CD14-positive monocyte (primary cell): Measurements from ENCODE around the gene PPP1R1A. TPM values are rescaled to one million over a fixed set of nuclear protein-coding genes. Genes with fewer than 3 reads are reported as not detected.

Source experiments
- DNase-seq, 3 donors: peaks; one replicate each; pipeline ENCODE4 v3.0.0-alpha.2; 2011 to 2022
- H2AFZ ChIP-seq: 2 replicates; pipeline ENCODE4 v1.6.0; 2012; ENCODE audit warnings: mild to moderate bottlenecking, low read depth, low read length, inconsistent platforms; ENCODE audit not compliant: insufficient read depth, poor library complexity, severe bottlenecking
- H3K27ac ChIP-seq, 2 donors: 1 replicate in 1 of 2; 2 replicates in 1 of 2; pipeline ENCODE4 v1.5.1; 2012 to 2013; ENCODE audit warnings: low read length in 2 of 2, control low read depth in 1 of 2, inconsistent platforms in 1 of 2, low read depth in 1 of 2, mild to moderate bottlenecking in 1 of 2
- H3K27me3 ChIP-seq, 2 donors: one replicate each; pipeline versions ENCODE4 v1.6.0 to v1.6.1; 2011 to 2013; ENCODE audit warnings: low read length in 2 of 2; ENCODE audit not compliant: control insufficient read depth in 2 of 2, insufficient read depth in 2 of 2
- H3K36me3 ChIP-seq, 2 donors: replicated peaks in 1 of 2; 1 replicate in 1 of 2; 2 replicates in 1 of 2; pipeline versions ENCODE4 v1.5.1 to v1.6.1; 2012 to 2013; ENCODE audit warnings: low read length in 2 of 2, control low read depth in 1 of 2, inconsistent platforms in 1 of 2, mild to moderate bottlenecking in 1 of 2; ENCODE audit not compliant: insufficient read depth in 2 of 2, control insufficient read depth in 1 of 2
- H3K4me1 ChIP-seq, 2 donors: 1 replicate in 1 of 2; 2 replicates in 1 of 2; pipeline versions ENCODE4 v1.5.1 to v1.6.1; 2012 to 2013; ENCODE audit warnings: low read length in 2 of 2, control low read depth in 1 of 2, inconsistent platforms in 1 of 2, mild to moderate bottlenecking in 1 of 2, moderate library complexity in 1 of 2; ENCODE audit not compliant: insufficient read depth in 2 of 2, control insufficient read depth in 1 of 2
- H3K4me2 ChIP-seq: replicated peaks from 2 replicates; pipeline ENCODE3; 2012; ENCODE audit warnings: low read length, moderate library complexity, mild to moderate bottlenecking; ENCODE audit not compliant: poor library complexity, severe bottlenecking; ENCODE audit errors: extremely low read depth
- H3K4me3 ChIP-seq, 3 experiments: fragments of 200-600 bp in 1 of 3; sonication (generic) in 1 of 3; replicated peaks in 1 of 3; 1 replicate in 2 of 3; 2 replicates in 1 of 3; pipeline ENCODE4 v1.5.1; 2011 to 2013; ENCODE audit warnings: low read length in 3 of 3, mild to moderate bottlenecking in 3 of 3, control low read depth in 2 of 3, low read depth in 2 of 3, inconsistent platforms in 1 of 3, moderate library complexity in 1 of 3
- H3K79me2 ChIP-seq: 2 replicates; pipeline ENCODE4 v1.6.0; 2012; ENCODE audit warnings: mild to moderate bottlenecking, control low read depth, inconsistent platforms, low read length, moderate library complexity; ENCODE audit not compliant: insufficient read depth
- H3K9ac ChIP-seq: 2 replicates; pipeline ENCODE4 v1.6.0; 2017; ENCODE audit warnings: low read length, mild to moderate bottlenecking; ENCODE audit not compliant: insufficient read depth, poor library complexity, severe bottlenecking
- H3K9me3 ChIP-seq, 2 donors: replicated peaks in 1 of 2; 1 replicate in 1 of 2; 2 replicates in 1 of 2; pipeline versions ENCODE4 v1.5.1 to v1.6.1; 2012 to 2013; ENCODE audit warnings: low read length in 2 of 2, control low read depth in 1 of 2; ENCODE audit not compliant: control insufficient read depth in 1 of 2, insufficient read depth in 1 of 2
- H4K20me1 ChIP-seq: 2 replicates; pipeline ENCODE4 v1.6.0; 2012; ENCODE audit warnings: mild to moderate bottlenecking, low read length, control low read depth, moderate library complexity; ENCODE audit not compliant: insufficient read depth
- H3K27ac Mint-ChIP-seq, 7 donors: one replicate each; pipeline ENCODE4 v1.8.0; 2020; ENCODE audit warnings: mild to moderate bottlenecking in 7 of 7, mixed read lengths in 7 of 7, moderate library complexity in 6 of 7, inconsistent platforms in 2 of 7
- H3K27me3 Mint-ChIP-seq, 3 donors: one replicate each; pipeline ENCODE4 v1.8.0; 2021 to 2022; ENCODE audit warnings: low read depth in 3 of 3, mild to moderate bottlenecking in 3 of 3, mixed read lengths in 3 of 3, moderate library complexity in 3 of 3, inconsistent platforms in 1 of 3
- H3K36me3 Mint-ChIP-seq, 2 donors: one replicate each; pipeline ENCODE4 v1.8.0; 2020; ENCODE audit warnings: mixed read lengths in 2 of 2, inconsistent platforms in 1 of 2, mild to moderate bottlenecking in 1 of 2
- H3K4me1 Mint-ChIP-seq: one replicate; pipeline ENCODE4 v1.8.0; 2020; ENCODE audit warnings: mild to moderate bottlenecking, mixed read lengths
- H3K4me3 Mint-ChIP-seq, 2 donors: one replicate each; pipeline ENCODE4 v1.8.0; 2020; ENCODE audit warnings: mild to moderate bottlenecking in 2 of 2, mixed read lengths in 2 of 2, moderate library complexity in 1 of 2
- H3K9me3 Mint-ChIP-seq, 7 donors: one replicate each; pipeline ENCODE4 v1.8.0; 2020 to 2022; ENCODE audit warnings: mixed read lengths in 7 of 7, mild to moderate bottlenecking in 6 of 7, moderate library complexity in 6 of 7, inconsistent platforms in 2 of 7
- WGBS: methylation state at CpG from one replicate; pipeline ENCODE4 v1.1.5; 2013; ENCODE audit warnings: missing lambda C conversion rate; ENCODE audit not compliant: insufficient coverage; 5-methylcytosine and 5-hydroxymethylcytosine counted together
- intact Hi-C, 2 donors: fragments of 100-400 bp; cut with micrococcal nuclease; formaldehyde crosslinking; loops; one replicate each; pipeline versions ENCODE4 v1.15.0 to v1.15.1; 2023
- polyA plus RNA-seq, 3 donors: library from polyadenylated mRNA; depleted of rRNA in 1 of 3; unstranded in 2 of 3; stranded (reverse) in 1 of 3; fragments of 300-500 nt in 2 of 3; fragments of >200 nt in 1 of 3; fragmentation: Illumina TruSeq in 2 of 3; gene quantifications; 1 replicate in 2 of 3; 2 replicates in 1 of 3; pipeline ENCODE4 v1.2.3, GENCODE V29; 2012 to 2021
- TF ChIP-seq, protein P1 (sequence below): fragments of 200-600 bp; IDR thresholded peaks from one replicate; pipeline ENCODE4 v1.8.0; 2022; ENCODE audit warnings: antibody characterized with exemption, mild to moderate bottlenecking

The PPP1R1A gene
- polyA plus RNA-seq, 3 donors = not detected

DNA sequence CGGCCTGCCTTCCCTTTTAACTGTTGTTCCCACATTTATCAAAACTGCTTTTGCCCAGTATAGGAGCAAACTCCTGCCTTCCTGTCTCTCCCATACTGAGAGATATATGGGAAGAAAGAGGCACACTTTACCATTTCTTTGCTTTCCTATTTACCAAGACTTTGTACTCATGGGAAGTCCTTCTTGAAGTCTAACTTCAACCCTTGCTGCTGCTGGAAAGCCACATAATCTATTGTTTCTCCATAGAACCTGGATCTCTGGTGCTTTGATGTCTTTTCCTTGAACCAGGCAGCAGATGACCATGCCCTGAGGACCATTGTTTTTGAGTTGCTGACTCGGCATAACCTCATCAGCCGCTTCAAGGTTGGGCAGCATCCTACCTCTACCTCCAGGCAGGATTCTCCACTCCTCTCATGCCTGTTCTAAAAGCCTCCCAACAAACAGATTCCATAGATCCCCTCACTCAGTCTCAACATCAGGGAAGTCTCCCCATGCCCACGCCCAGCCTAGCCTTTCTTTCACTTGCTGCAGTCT, 18.4 kb downstream of the PPP1R1A start:
- Histone ChIP-seq H3K36me3 (peaks cover 16 to 64% of the 10 kb centered on the region in 2 donors), H3K27ac (no peak overlapping the region), H2AFZ (no peak overlapping the region), H3K79me2 (no peaks in the 10 kb centered on the region), H3K9me3 (no peaks in the 10 kb centered on the region), H3K4me2 (no peak overlapping the region), H4K20me1 (no peaks in the 10 kb centered on the region), H3K9ac (no peak overlapping the region), H3K27me3 (no peaks in the 10 kb centered on the region), H3K4me1 (no peaks in the 10 kb centered on the region), H3K4me3 (no peak overlapping the region)
- Mint-ChIP-seq H3K27ac (no peak overlapping the region), H3K4me3 (no peak overlapping the region), H3K27me3 (peaks cover 0 to 1% (median 0%) of the 10 kb centered on the region in 3 donors), H3K9me3 (peaks cover 0 to 2% (median 0%) of the 10 kb centered on the region in 7 donors), H3K36me3 (peaks cover 60 to 77% of the 10 kb centered on the region in 2 donors), H3K4me1 (no peaks in the 10 kb centered on the region)
- TF ChIP-seq, protein P1, sequence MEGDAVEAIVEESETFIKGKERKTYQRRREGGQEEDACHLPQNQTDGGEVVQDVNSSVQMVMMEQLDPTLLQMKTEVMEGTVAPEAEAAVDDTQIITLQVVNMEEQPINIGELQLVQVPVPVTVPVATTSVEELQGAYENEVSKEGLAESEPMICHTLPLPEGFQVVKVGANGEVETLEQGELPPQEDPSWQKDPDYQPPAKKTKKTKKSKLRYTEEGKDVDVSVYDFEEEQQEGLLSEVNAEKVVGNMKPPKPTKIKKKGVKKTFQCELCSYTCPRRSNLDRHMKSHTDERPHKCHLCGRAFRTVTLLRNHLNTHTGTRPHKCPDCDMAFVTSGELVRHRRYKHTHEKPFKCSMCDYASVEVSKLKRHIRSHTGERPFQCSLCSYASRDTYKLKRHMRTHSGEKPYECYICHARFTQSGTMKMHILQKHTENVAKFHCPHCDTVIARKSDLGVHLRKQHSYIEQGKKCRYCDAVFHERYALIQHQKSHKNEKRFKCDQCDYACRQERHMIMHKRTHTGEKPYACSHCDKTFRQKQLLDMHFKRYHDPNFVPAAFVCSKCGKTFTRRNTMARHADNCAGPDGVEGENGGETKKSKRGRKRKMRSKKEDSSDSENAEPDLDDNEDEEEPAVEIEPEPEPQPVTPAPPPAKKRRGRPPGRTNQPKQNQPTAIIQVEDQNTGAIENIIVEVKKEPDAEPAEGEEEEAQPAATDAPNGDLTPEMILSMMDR = no peak
- 100% methylated on average over 1 of the region's 4 CpGs for WGBS
- no peak for DNase-seq
- intact Hi-C loops = no loop called here

DNA sequence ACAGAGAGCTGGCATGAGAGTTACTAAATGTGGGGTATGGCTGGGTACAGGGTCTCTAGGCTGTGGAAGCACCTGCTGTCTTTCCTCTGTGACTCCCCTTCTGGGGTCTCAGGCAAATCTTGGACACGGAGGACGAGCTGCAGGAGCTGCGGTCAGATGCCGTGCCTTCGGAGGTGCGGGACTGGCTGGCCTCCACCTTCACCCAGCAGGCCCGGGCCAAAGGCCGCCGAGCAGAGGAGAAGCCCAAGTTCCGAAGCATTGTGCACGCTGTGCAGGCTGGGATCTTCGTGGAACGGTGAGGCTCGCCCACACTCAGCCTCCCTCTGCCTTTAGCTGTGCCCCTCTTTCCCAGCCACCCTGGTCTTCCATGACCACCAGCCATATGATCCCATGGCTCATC, 19.4 kb downstream of the PPP1R1A start:
- 98% methylated on average over 14 of the region's 14 CpGs for WGBS
- intact Hi-C loops = no loop called here
- TF ChIP-seq, protein P1 = no peak
- no peaks in the 10 kb centered on the region for H3K9me3 ChIP-seq
- H2AFZ ChIP-seq = no peak overlapping the region
- no peak overlapping the region for H3K9ac ChIP-seq
- H3K4me3 ChIP-seq = no peak overlapping the region
- Mint-ChIP-seq H3K27ac (no peak overlapping the region), H3K4me1 (no peaks in the 10 kb centered on the region), H3K36me3 (peaks cover 54 to 67% of the 10 kb centered on the region in 2 donors), H3K4me3 (no peak overlapping the region), H3K9me3 (peaks cover 0 to 2% (median 0%) of the 10 kb centered on the region in 7 donors), H3K27me3 (peaks cover 0 to 2% (median 1%) of the 10 kb centered on the region in 3 donors)
- H3K27ac ChIP-seq = no peak overlapping the region
- no peaks in the 10 kb centered on the region for H3K79me2 ChIP-seq
- H3K4me1 ChIP-seq = no peaks in the 10 kb centered on the region
- H3K36me3 ChIP-seq = peaks cover 16 to 56% of the 10 kb centered on the region in 2 donors
- H3K4me2 ChIP-seq = no peak overlapping the region
- H3K27me3 ChIP-seq = no peaks in the 10 kb centered on the region
- H4K20me1 ChIP-seq = no peaks in the 10 kb centered on the region
- no peak for DNase-seq
